Adrenal gland (tissue), 5 donors: Measurements from ENCODE around the gene GRK6.

Experiments used
- CTCF ChIP-seq, 6 experiments: fragments of 450-650 bp in 4 of 6; fragments of 200-600 bp in 2 of 6; sonication (generic) in 1 of 6; IDR thresholded peaks; 1 replicate in 5 of 6; 2 replicates in 1 of 6; pipeline versions ENCODE4 v1.5.1 to v1.8.0; 2016 to 2021; ENCODE audit warnings: antibody characterized with exemption in 6 of 6, mild to moderate bottlenecking in 2 of 6, moderate library complexity in 1 of 6
- POLR2A ChIP-seq, 2 donors: fragments of 450-650 bp; IDR thresholded peaks; one replicate each; pipeline ENCODE4 v1.6.1; 2017; ENCODE audit warnings: antibody characterized with exemption in 2 of 2, mild to moderate bottlenecking in 2 of 2, moderate library complexity in 1 of 2
- donor health status: DM: no; HTN: no; CAD: no.

- TF ChIP-seq CTCF (IDR thresholded peaks at IDR 0.05) = no peak
- no peak for TF ChIP-seq POLR2A (IDR thresholded peaks at IDR 0.05)
These were observed 8.0 kb downstream of the GRK6 start for GRCh38 chr5:177434437-177434836.
